HG03460 (cell line): Measurements from ENCODE around the gene MTNR1B.

Experiments used
- ATAC-seq: cut with Tn5 transposase; IDR thresholded peaks from one replicate; pipeline ENCODE4 v1.9.1; 2021; ENCODE audit not compliant: unreplicated experiment

Gene MTNR1B

GRCh38 chr11:92977401-92977800 is 8.0 kb downstream of the MTNR1B start:
- ATAC-seq, result no peak

- ATAC-seq, result no peak
Measured at GRCh38 chr11:92978271-92979111, 9.0 kb downstream of the MTNR1B start.

GRCh38 chr11:92979176-92979575 is 9.7 kb downstream of the MTNR1B start:
- no peak for ATAC-seq

- ATAC-seq, result no peak
Measured at GRCh38 chr11:92980312-92980711, 10.9 kb downstream of the MTNR1B start.

GRCh38 chr11:92981508-92982043 is 12.1 kb downstream of the MTNR1B start:
- no peak for ATAC-seq

- ATAC-seq, result no peak
Measured at GRCh38 chr11:92986585-92986984, 17.1 kb downstream of the MTNR1B start.

- no peak for ATAC-seq
Measured at GRCh38 chr11:92993004-92993403, 23.6 kb downstream of the MTNR1B start.

- ATAC-seq, result no peak
Measured at GRCh38 chr11:93000511-93001476, 31.3 kb downstream of the MTNR1B start.

- no peak for ATAC-seq
Measured at GRCh38 chr11:93001806-93002205, 32.4 kb downstream of the MTNR1B start.

GRCh38 chr11:93002380-93002779 is 32.9 kb downstream of the MTNR1B start:
- no peak for ATAC-seq

GRCh38 chr11:93005239-93005638 is 35.8 kb downstream of the MTNR1B start:
- no peak for ATAC-seq

- ATAC-seq, result no peak
Measured at GRCh38 chr11:93013646-93014045, 44.2 kb downstream of the MTNR1B start.

GRCh38 chr11:93016595-93016994 is 47.1 kb downstream of the MTNR1B start:
- no peak for ATAC-seq

- no peak for ATAC-seq
Measured at GRCh38 chr11:93017821-93018690, 48.6 kb downstream of the MTNR1B start.

GRCh38 chr11:93020248-93021046 is 51.0 kb downstream of the MTNR1B start:
- no peak for ATAC-seq

GRCh38 chr11:93024369-93024768 is 54.9 kb downstream of the MTNR1B start:
- ATAC-seq, result no peak

GRCh38 chr11:93025558-93026255 is 56.3 kb downstream of the MTNR1B start:
- no peak for ATAC-seq

- ATAC-seq, result no peak
Measured at GRCh38 chr11:93028960-93029522, 59.6 kb downstream of the MTNR1B start.

GRCh38 chr11:93031386-93031785 is 61.9 kb downstream of the MTNR1B start:
- ATAC-seq, result no peak
